ENCODE results near the gene CTSH.

The CTSH gene

DNA sequence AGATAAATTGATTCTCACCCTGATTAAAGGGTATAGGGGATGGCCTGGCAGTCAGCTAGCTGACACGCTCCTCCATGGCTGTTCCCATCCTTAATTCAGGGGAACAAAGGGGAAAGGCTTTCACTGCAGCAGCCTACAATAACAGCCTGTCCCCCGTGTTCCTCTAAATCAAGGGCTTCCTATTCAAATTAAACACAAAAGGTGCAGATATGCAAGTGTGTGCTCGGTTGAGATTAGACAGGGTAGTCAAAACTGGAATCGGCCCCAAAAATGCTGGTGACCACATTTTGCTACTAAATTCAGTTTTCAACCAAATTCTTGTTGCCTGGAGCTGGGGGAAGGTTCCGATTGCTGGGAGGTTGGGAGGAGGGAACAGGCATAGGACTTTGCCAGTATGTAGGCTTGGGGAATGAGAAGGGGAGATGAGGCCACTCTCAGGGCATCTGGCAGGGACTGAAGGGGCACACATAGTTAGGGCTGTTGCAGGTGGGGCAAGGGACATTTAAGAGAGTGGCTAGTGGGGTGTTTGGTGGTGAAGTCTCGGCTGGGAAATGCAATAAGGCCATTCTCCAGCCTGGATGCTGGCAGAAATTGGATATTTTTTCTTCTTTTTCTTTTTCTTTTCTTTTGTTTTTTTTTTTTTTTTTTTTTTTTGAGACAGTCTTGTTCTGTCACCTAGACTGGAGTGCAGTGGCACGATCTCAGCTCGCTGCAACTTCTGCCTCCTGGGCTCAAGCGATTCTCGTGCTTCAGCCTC lies 32.9 kb upstream of the CTSH start:
- DNase-seq (ENCODE audit: low read depth in 3 of 3, low spot score in 1 of 3) = no peak

DNA sequence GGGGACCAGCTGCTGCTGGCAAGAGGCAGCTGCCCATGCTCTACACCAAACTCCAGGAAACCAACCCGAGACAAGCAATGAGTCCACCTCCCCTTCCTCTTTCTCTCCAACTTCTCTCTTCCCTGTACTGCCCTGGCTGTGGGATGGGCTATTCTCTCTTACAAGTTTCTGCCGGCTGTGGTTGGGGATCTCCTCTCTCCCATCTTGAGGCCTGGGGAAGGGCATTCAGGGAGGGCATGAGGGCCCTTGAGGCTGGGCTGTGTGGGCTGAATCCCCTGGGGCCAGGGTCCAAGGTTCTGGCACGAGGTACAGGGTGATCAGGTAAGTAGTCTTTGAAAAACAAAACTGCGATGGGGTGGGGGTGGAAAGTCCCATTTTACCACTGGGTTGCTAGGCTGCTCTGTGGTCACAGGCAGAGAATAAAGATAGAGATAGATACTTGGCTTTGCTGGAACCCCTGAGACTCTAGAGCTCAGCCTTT lies 32.3 kb upstream of the CTSH start:
- DNase-seq (ENCODE audit: low read depth in 3 of 3, low spot score in 1 of 3) = no peak

DNA sequence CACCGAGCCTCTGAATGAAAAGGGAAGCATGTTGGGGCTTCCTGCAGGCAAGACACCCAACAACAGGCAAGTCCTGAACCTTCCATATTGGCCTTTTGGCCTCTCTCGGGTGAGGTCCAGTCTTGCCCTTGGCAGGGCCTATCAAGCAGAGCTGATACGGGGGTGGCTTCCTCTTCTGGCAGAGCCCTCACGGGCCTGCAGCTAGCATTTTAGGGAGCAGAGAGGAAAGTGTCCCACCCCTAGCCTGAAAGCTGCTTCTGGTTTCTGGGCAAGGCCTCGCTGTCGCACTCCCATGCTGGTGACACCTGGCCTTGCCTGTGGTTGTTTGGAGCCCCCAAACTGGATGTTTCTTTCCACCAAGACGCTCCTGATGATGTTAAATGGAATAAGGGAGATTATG lies 31.8 kb upstream of the CTSH start:
- no peak for DNase-seq (ENCODE audit: low read depth in 3 of 3, low spot score in 1 of 3)

DNA sequence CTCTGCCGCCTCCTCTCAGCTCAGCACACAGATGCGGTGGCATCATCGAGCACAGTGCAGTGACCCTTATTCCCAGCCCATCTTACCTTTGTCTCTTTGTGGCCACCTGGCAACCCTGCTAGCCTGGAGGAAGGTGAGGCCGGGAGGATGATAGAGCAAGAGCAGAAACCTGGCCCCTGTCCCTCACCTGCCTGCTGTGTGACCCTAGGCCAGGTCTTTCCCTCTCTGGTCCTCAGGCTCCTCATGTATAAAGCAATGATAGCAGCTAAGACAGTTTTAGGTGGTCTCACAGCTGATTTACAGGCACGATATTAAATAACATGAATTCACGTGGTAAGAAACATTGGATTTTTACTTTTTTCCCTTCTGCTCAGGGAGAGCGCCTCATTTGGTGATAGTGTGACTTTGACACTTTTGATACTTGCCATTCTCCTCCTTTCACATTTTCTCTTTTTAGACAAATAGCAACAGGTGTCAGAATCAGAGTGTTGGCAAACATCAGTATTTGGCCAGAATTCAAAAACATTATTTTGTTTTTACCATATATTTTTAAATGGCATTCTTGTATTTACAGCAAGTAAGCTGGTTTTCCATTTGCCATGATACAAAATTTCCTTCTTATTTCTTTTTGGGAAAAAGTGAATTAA lies 29.5 kb upstream of the CTSH start:
- no peak for DNase-seq (ENCODE audit: low read depth in 3 of 3, low spot score in 1 of 3)

DNA sequence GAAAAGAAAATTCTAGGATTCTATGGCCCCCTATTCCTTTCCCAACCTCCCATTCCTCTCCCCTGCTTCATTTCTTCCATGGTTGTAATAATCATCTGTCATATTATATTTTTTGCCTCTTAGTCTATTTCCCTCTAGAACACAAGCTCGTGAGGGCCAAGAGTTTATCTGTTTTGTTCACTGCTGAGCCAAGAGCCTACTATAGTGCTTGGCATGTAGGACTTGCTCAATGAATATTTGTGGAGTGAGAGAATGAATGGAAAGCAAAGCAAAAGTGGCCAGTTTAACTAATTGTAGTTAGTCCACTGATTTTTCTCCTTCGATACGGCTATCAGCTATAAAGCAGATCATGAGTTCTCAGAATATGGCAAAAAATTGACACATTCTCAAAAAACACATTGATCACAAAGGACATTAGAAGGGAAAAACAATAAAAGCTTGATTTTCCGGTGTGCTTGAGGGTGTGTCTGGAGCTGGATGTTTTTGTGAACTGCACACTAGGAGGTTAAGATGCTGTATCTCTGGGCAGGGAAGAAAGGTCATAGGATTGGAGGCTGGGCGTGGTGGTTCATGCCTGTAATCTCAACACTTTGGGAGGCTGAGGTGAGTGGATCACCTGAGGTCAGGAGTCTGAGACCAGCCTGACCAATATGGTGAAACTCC lies 25.0 kb upstream of the CTSH start:
- DNase-seq (ENCODE audit: low read depth in 3 of 3, low spot score in 1 of 3) = no peak

DNA sequence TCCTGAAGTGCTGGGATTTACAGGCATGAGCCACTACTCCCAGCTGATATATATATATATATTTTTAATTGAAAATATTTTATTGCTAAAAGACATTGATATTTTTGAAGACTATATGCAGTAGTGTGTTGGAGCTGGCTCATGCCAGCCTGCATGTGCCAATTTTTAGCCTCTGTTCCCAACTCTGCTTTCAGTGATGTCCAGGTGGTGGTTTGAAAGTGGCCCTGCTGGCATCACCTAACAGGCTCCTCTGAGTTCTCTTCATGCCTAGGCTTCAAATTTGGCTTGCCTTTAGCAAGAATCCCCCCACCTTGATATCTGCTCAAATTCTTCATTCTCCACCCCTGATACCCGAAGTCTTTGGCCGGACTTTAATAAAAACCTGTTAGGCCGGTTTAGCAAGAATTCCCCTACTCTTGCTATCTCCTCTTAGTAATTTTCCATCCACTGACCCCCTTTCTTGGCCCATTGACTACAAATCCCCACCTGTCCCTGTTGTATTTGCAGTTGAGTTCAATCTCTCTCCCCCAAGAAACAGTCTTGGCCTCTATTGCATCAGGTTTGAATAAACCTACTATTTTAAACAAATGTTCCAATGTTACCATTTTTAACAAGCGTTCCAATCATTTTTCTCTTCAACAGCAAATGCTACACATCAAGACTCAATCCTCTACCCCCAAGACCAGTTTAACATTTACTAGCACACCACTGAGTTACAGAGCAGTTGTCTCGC lies 23.9 kb upstream of the CTSH start:
- no peak for DNase-seq (ENCODE audit: low read depth in 3 of 3, low spot score in 1 of 3)

DNA sequence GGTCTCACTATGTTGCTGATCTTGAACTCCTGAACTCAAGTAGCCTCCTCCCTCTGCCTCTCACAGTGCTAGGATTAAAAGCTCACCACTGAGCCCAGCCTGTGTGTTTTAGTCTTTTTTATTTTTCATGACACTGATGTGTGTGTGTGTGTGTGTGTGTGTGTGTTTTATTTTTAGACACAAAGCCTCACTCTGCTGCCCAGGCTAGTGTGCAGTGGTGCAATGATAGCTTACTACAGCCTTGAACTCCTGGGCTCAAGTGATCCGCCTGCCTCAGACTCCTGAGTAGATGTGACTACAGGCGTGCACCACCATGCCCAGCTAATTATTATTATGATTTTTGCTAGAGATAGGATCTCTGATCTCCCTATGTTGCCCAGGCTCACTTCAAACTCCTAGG lies 23.3 kb upstream of the CTSH start:
- no peak for DNase-seq (ENCODE audit: low read depth in 3 of 3, low spot score in 1 of 3)

DNA sequence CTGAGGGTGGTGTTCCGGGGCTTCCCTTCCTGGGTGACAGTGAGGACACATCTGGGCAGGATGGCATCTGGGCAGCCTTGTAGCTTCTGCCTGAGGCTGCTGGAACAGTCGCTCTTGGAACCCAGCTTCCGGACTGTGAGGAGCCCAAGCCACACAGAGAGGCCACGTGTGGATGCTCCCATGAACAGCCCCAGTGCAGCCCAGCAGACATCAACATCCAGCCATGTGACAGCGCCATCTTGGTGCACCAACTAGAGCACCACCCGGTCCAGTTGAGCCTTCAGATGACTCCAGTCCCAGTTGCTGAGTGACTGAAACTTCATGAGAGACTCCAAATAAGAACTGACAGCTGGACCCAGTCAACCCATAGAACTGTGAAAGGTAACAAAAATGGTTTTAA lies 15.5 kb upstream of the CTSH start:
- no peak for DNase-seq (ENCODE audit: low read depth in 3 of 3, low spot score in 1 of 3)

DNA sequence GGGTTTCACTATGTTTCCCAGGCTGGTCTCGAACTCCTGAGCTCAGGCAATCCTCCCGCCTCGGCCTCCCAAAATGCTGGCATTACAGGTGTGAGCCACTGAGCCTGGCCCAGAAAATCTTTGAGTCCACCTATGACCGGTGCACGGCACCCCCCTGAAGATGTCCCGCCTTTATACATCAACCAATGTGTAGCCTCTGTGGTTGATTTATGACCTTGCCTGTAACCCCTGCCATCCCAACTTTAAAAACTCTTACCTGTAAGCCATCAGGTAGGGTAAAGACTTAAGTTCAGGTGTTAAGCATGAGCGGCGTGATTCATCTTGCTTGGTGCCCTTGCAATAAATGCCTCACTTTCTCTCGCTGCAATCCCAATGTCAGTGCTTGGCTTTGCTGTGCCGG lies 14.5 kb upstream of the CTSH start:
- no peak for DNase-seq (ENCODE audit: low read depth in 3 of 3, low spot score in 1 of 3)

DNA sequence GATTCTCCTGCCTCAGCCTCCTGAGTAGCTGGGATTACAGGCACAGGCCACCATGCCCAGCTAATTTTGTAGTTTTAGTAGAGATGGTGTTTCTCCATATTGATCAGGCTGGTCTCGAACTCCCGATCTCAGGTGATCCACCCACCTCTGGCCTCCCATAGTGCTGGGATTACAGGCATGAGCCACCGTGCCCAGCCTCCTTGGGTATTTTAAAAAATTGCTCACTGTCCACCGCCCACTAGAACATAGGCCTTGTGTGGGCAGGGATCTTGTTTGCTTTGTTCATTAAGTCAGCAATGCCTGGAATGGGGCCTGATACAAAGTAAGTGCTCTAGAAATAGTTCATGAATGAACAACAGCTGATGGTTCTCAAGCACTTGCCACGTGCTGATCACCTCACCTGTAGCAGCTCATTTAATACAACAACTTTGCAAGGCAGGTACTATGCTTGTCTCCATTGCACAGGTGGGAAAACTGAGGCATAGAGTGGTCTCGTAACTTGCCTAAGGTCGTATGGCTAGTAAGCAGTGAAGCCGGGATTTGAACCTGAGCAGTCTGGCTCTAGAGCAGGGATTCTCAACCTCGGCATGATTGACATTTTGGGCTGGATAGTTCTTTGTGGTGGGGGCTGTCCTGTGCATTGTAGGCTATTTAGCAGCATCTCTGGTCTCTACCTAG lies 12.7 kb upstream of the CTSH start:
- DNase-seq (ENCODE audit: low read depth in 3 of 3, low spot score in 1 of 3) = no peak

DNA sequence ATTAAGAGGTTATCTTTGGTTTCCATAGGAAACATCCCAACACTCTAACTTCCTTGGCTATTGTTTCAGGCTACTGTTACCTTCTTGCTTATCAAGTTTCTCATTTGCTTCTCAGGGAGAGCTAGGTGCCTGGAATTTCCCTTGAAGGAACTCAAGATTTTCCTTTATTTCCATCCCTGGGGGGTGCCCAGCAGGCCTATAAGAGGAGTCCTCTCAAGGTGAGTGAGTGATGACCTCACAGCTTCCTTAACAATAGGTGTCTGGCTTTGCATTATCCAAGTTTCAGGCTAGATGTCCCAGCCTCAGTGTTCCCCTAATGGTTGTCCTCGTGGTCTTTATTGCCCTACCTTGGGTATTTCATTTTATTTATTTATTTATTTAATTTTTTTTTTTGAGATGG lies 12.1 kb upstream of the CTSH start:
- no peak for DNase-seq (ENCODE audit: low read depth in 3 of 3, low spot score in 1 of 3)

DNA sequence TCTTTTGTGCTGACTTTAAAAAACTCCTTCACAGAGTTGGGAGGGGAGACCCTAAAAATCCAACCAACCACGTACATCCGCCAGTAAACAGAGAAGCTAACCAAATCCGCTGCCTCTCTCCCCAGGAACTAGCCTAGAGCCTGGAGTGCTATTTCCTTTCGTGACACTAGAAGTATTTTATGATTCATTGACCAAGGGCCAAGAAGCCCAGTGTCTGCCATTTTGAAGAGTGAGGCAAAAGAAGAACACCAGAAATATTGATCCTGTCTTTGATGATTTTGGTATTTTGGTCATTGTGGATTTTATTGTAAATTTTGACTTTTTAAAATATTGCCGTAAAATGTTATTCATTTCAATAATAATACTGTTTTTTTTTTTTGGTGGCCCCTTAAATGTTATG lies 10.5 kb upstream of the CTSH start:
- DNase-seq (ENCODE audit: low read depth in 3 of 3, low spot score in 1 of 3) = no peak

DNA sequence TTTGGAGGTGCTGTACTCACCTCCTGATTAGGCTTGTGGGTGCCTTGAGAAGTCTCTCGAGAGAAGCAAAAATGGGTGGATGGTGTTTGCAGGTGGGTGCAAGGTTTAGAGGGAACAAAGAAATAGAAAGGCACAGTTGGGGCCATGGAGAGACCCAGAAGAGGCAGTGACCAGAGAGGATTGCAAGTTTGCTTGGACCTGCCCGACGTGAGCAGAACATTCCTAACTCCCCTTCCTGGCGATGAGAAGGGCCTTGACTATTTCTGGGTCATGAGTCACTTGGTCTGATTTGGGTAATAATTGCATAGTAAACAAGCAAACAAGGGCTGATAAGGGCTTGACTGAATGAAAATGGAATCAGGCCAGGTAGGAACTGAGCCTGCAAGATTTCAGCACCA lies 7.0 kb upstream of the CTSH start:
- DNase-seq (ENCODE audit: low read depth in 3 of 3, low spot score in 1 of 3) = no peak

DNA sequence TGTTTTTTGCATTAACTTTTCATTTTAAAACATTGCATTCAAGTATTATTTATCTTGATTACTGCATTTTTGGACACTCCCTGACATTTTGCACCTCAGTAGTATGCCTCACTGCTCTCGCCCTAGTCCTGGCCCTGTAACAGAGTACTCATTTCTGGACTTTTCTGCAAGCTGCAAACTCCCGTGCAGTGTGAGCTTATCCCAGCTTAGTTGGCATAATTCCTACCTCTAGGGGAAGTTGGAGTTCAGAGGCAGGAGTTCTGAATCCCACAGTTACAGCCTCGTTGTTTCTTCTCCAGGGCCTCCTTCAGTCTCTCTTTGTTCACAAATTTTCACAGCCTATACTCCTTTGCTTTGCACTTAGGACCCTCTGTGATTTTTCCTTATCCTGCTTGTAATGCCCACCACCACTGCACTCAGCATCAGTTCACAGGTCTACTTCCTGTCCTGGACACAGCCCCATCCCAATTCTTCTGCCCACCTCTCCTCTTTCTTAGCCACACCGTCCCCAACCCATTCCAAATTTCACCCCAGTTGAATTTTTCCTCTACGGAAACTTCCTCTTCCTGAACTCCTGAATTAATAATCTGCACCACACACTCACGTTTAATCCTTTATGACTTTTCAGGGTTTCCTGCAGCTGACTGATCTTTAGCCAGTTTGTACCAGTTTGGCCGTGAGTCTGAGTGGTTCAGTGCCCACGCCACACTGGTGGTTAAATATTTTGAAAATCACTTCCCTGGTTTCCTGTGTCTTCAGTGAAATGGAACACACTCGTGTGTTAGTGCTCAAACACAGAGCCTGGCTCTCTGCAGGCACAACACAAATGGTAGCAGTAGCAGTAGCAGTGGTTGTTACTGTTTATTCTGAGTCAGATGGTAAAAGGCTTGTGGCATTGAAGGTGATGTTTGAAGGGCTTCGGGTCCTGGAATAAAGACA lies 6.3 kb upstream of the CTSH start:
- no peak for DNase-seq (ENCODE audit: low read depth in 3 of 3, low spot score in 1 of 3)

DNA sequence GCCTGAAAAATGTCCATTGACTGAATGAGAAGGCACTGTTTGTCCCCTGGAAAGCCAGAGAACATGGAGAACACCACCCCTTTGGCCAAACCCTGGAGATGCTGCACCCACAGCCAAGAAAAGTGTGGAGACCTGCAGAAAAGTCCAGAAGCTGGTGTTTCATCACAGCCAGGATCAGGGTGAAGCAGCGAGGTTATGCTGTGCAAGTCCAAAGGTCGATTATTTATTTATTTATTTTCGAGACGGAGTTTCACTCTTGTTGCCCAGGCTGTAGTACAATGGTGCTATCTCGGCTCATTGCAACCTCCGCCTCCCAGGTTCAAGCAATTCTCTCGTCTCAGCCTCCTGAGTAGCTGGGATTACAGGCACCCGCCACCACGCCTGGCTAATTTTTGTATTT lies 5.5 kb upstream of the CTSH start:
- no peak for DNase-seq (ENCODE audit: low read depth in 3 of 3, low spot score in 1 of 3)

DNA sequence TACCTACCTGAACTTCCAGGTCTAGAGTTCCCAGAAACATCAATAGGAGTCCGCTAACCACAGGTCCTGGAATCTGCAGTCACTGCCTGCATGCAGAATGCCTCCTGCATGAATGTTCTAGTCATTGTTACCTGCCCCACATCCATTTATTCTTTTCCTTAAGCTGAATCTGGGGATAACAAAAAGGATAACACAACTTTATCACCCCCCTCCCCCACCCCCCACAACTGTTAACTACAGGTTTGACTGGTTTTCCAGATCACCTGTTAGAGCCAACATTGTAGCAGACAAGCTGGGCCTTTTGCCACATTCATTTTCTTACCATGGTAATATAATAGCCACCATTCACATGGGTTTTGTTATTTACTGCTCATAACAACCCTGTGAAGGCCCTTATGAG lies 4.6 kb upstream of the CTSH start:
- no peak for DNase-seq (ENCODE audit: low read depth in 3 of 3, low spot score in 1 of 3)

DNA sequence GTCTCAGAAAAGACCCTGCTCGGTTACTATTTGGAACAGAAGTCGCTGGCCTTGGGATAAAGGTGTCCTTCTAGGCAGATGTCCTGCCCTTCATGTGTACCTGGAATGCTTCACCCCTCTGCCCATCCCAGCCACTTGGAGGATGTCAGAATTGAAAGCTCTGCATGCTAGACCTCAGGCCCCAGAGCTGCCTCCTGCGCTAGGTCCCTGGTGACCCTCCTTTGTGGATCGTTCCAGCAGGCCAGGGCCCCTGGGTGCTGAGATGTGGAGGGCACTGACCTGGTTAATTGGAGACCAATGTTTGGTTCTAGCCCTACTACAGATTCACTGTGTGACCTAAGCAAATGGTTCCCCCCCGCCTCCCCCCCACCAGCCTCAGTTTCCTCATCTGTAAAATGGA lies 2.7 kb upstream of the CTSH start:
- no peak for DNase-seq (ENCODE audit: low read depth in 3 of 3, low spot score in 1 of 3)

DNA sequence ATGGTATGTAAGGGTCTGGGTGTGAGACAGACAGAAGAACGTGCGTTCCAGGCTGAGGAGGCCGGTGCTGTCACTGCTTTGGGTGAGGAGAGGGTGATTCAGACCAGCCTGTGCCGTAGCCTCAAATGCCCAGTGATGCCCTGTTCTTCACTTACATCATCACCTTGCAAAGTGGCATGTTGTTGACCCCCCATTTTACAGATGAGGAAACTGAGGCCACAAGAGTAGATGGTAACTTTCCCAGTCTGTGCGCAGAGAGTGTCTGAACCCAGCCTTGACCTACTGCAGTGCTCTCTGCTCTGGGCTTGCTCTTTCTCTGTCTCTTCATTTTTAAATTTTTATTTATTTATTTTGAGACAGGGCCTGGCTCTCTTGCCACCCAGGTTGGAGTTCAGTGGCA lies 1.6 kb upstream of the CTSH start:
- no peak for DNase-seq (ENCODE audit: low read depth in 3 of 3, low spot score in 1 of 3)

DNA sequence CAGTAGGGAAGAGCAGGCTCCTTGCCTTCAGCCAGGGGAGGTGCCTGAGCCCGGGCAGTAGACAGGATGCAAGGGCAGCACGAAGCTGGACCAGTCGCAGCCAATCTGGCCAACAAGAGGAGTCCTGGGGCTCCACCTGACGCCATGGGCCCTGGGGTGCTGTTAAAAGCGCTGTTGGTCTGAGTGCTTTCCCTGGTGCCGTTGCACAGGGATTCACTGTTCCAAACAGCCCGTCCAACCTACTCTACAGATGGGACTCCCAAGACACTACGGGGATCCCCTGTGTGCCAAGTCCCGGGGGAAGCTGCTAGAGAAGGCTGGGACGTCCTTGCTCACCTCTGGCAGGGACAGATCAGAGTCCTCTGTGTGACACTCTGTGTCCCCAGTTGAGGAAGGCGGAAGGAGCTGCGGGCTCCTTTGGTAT lies 632 bp downstream of the CTSH start:
- no peak for DNase-seq (ENCODE audit: low read depth in 3 of 3, low spot score in 1 of 3)

DNA sequence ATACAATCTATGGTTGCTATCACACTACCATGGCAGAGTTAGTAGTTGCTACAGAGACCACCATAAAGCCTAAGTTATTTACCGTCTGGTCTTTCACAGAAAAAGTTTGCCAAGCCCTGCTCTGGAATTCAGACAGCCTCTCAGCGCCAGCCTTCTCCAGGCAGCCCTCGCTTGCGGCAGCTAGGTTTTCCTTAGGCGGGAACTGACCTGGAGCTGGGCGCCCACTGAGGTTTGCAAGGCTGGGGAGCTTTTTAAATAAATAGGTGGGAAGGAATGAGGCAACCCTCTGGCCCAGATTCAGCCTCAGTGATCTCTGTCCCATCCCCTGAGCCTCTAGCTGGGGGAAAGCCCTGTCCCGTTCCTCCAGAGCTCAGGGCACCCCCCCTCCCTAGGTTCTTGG lies 1.2 kb downstream of the CTSH start:
- DNase-seq (ENCODE audit: low read depth in 3 of 3, low spot score in 1 of 3) = no peak
